Measurements from ENCODE around the gene MYO5A.
"Not testable (repeated sequence)": the region's sequence is repeated elsewhere in the genome, so short reads cannot be mapped to it uniquely, and the experiment has no call there.

Gene MYO5A

GRCh38 chr15:52439042-52439441, 89.6 kb downstream of the MYO5A start:
- not testable (repeated sequence) for H3K36me3 ChIP-seq (ENCODE audit: control insufficient read depth in 2 of 2, insufficient read depth in 2 of 2, low read length in 2 of 2); H3K27me3 ChIP-seq (ENCODE audit: control insufficient read depth in 1 of 2, insufficient read depth in 2 of 2, low read length in 2 of 2); H3K27ac ChIP-seq (ENCODE audit: low read length); H3K4me1 ChIP-seq (ENCODE audit: control insufficient read depth, insufficient read depth, low read length); H3K4me3 ChIP-seq (ENCODE audit: low read length in 2 of 2); H3K9me3 ChIP-seq (ENCODE audit: control insufficient read depth in 2 of 2, low read length in 2 of 2); H3K9ac ChIP-seq (ENCODE audit: low read length in 2 of 2)

- no peak overlapping the region for H3K4me3 ChIP-seq (ENCODE audit: low read length in 2 of 2)
- no peak overlapping the region for H3K27ac ChIP-seq (ENCODE audit: low read length)
Observed at GRCh38 chr15:52438047-52438446, 90.6 kb downstream of the MYO5A start.

GRCh38 chr15:52437646-52438045, 91.0 kb downstream of the MYO5A start:
- no peak overlapping the region for H3K9ac ChIP-seq (ENCODE audit: low read length in 2 of 2)
- H3K36me3 ChIP-seq (ENCODE audit: control insufficient read depth in 2 of 2, insufficient read depth in 2 of 2, low read length in 2 of 2) = no peaks in the 10 kb centered on the region
- H3K4me3 ChIP-seq (ENCODE audit: low read length in 2 of 2) = no peak overlapping the region
- H3K27me3 ChIP-seq (ENCODE audit: control insufficient read depth in 1 of 2, insufficient read depth in 2 of 2, low read length in 2 of 2) = no peaks in the 10 kb centered on the region
- H3K4me1 ChIP-seq (ENCODE audit: control insufficient read depth, insufficient read depth, low read length) = peaks cover 3% of the 10 kb centered on the region
- no peaks in the 10 kb centered on the region for H3K9me3 ChIP-seq (ENCODE audit: control insufficient read depth in 2 of 2, low read length in 2 of 2)
- no peak overlapping the region for H3K27ac ChIP-seq (ENCODE audit: low read length)

More at GRCh38 chr15:52438047-52438446, 90.6 kb downstream of the MYO5A start:
- peaks cover 3% of the 10 kb centered on the region for H3K4me1 ChIP-seq (ENCODE audit: control insufficient read depth, insufficient read depth, low read length)
- no peaks in the 10 kb centered on the region for H3K36me3 ChIP-seq (ENCODE audit: control insufficient read depth in 2 of 2, insufficient read depth in 2 of 2, low read length in 2 of 2)
- no peaks in the 10 kb centered on the region for H3K9me3 ChIP-seq (ENCODE audit: control insufficient read depth in 2 of 2, low read length in 2 of 2)
- H3K27me3 ChIP-seq (ENCODE audit: control insufficient read depth in 1 of 2, insufficient read depth in 2 of 2, low read length in 2 of 2) = no peaks in the 10 kb centered on the region
- H3K9ac ChIP-seq (ENCODE audit: low read length in 2 of 2) = no peak overlapping the region

GRCh38 chr15:52436981-52437380, 91.7 kb downstream of the MYO5A start:
- Histone ChIP-seq H3K9me3 (ENCODE audit: control insufficient read depth in 2 of 2, low read length in 2 of 2) (no peaks in the 10 kb centered on the region), H3K27me3 (ENCODE audit: control insufficient read depth in 1 of 2, insufficient read depth in 2 of 2, low read length in 2 of 2) (no peaks in the 10 kb centered on the region), H3K9ac (ENCODE audit: low read length in 2 of 2) (no peak overlapping the region), H3K36me3 (ENCODE audit: control insufficient read depth in 2 of 2, insufficient read depth in 2 of 2, low read length in 2 of 2) (no peaks in the 10 kb centered on the region), H3K4me1 (ENCODE audit: control insufficient read depth, insufficient read depth, low read length) (peaks cover 3% of the 10 kb centered on the region), H3K4me3 (ENCODE audit: low read length in 2 of 2) (no peak overlapping the region), H3K27ac (ENCODE audit: low read length) (no peak overlapping the region)

GRCh38 chr15:52434885-52435284, 93.8 kb downstream of the MYO5A start:
- no peaks in the 10 kb centered on the region for H3K36me3 ChIP-seq (ENCODE audit: control insufficient read depth in 2 of 2, insufficient read depth in 2 of 2, low read length in 2 of 2)
- H3K9ac ChIP-seq (ENCODE audit: low read length in 2 of 2) = no peak overlapping the region
- no peaks in the 10 kb centered on the region for H3K9me3 ChIP-seq (ENCODE audit: control insufficient read depth in 2 of 2, low read length in 2 of 2)
- H3K4me3 ChIP-seq (ENCODE audit: low read length in 2 of 2) = no peak overlapping the region
- H3K27me3 ChIP-seq (ENCODE audit: control insufficient read depth in 1 of 2, insufficient read depth in 2 of 2, low read length in 2 of 2) = no peaks in the 10 kb centered on the region
- H3K4me1 ChIP-seq (ENCODE audit: control insufficient read depth, insufficient read depth, low read length) = peaks cover 3% of the 10 kb centered on the region
- H3K27ac ChIP-seq (ENCODE audit: low read length) = no peak overlapping the region

GRCh38 chr15:52428297-52428696, 100.4 kb downstream of the MYO5A start:
- H3K27ac ChIP-seq (ENCODE audit: low read length) = no peak overlapping the region
- no peaks in the 10 kb centered on the region for H3K4me1 ChIP-seq (ENCODE audit: control insufficient read depth, insufficient read depth, low read length)
- no peaks in the 10 kb centered on the region for H3K9me3 ChIP-seq (ENCODE audit: control insufficient read depth in 2 of 2, low read length in 2 of 2)
- H3K9ac ChIP-seq (ENCODE audit: low read length in 2 of 2) = no peak overlapping the region
- no peak overlapping the region for H3K4me3 ChIP-seq (ENCODE audit: low read length in 2 of 2)
- H3K36me3 ChIP-seq (ENCODE audit: control insufficient read depth in 2 of 2, insufficient read depth in 2 of 2, low read length in 2 of 2) = peaks cover 0 to 3% of the 10 kb centered on the region in 2 donors
- no peaks in the 10 kb centered on the region for H3K27me3 ChIP-seq (ENCODE audit: control insufficient read depth in 1 of 2, insufficient read depth in 2 of 2, low read length in 2 of 2)

GRCh38 chr15:52427804-52428203, 100.9 kb downstream of the MYO5A start:
- Histone ChIP-seq H3K9ac (ENCODE audit: low read length in 2 of 2) (no peak overlapping the region), H3K27ac (ENCODE audit: low read length) (no peak overlapping the region), H3K4me3 (ENCODE audit: low read length in 2 of 2) (no peak overlapping the region), H3K36me3 (ENCODE audit: control insufficient read depth in 2 of 2, insufficient read depth in 2 of 2, low read length in 2 of 2) (peaks cover 0 to 3% of the 10 kb centered on the region in 2 donors), H3K27me3 (ENCODE audit: control insufficient read depth in 1 of 2, insufficient read depth in 2 of 2, low read length in 2 of 2) (no peaks in the 10 kb centered on the region), H3K9me3 (ENCODE audit: control insufficient read depth in 2 of 2, low read length in 2 of 2) (no peaks in the 10 kb centered on the region), H3K4me1 (ENCODE audit: control insufficient read depth, insufficient read depth, low read length) (no peaks in the 10 kb centered on the region)

- Histone ChIP-seq H3K27me3 (ENCODE audit: control insufficient read depth in 1 of 2, insufficient read depth in 2 of 2, low read length in 2 of 2) (no peaks in the 10 kb centered on the region), H3K9me3 (ENCODE audit: control insufficient read depth in 2 of 2, low read length in 2 of 2) (no peaks in the 10 kb centered on the region), H3K36me3 (ENCODE audit: control insufficient read depth in 2 of 2, insufficient read depth in 2 of 2, low read length in 2 of 2) (peaks cover 0 to 3% of the 10 kb centered on the region in 2 donors), H3K4me3 (ENCODE audit: low read length in 2 of 2) (no peak overlapping the region), H3K9ac (ENCODE audit: low read length in 2 of 2) (no peak overlapping the region), H3K27ac (ENCODE audit: low read length) (no peak overlapping the region), H3K4me1 (ENCODE audit: control insufficient read depth, insufficient read depth, low read length) (no peaks in the 10 kb centered on the region)
Observed at GRCh38 chr15:52424856-52425431, 103.7 kb downstream of the MYO5A start.

GRCh38 chr15:52423852-52424251, 104.8 kb downstream of the MYO5A start:
- Histone ChIP-seq H3K4me1 (ENCODE audit: control insufficient read depth, insufficient read depth, low read length) (no peaks in the 10 kb centered on the region), H3K27ac (ENCODE audit: low read length) (no peak overlapping the region), H3K9ac (ENCODE audit: low read length in 2 of 2) (no peak overlapping the region), H3K4me3 (ENCODE audit: low read length in 2 of 2) (no peak overlapping the region), H3K27me3 (ENCODE audit: control insufficient read depth in 1 of 2, insufficient read depth in 2 of 2, low read length in 2 of 2) (no peaks in the 10 kb centered on the region), H3K36me3 (ENCODE audit: control insufficient read depth in 2 of 2, insufficient read depth in 2 of 2, low read length in 2 of 2) (peaks cover 0 to 3% of the 10 kb centered on the region in 2 donors), H3K9me3 (ENCODE audit: control insufficient read depth in 2 of 2, low read length in 2 of 2) (no peaks in the 10 kb centered on the region)

- Histone ChIP-seq H3K36me3 (ENCODE audit: control insufficient read depth in 2 of 2, insufficient read depth in 2 of 2, low read length in 2 of 2) (peaks cover 0 to 3% of the 10 kb centered on the region in 2 donors), H3K9me3 (ENCODE audit: control insufficient read depth in 2 of 2, low read length in 2 of 2) (no peaks in the 10 kb centered on the region), H3K27ac (ENCODE audit: low read length) (no peak overlapping the region), H3K4me3 (ENCODE audit: low read length in 2 of 2) (no peak overlapping the region), H3K27me3 (ENCODE audit: control insufficient read depth in 1 of 2, insufficient read depth in 2 of 2, low read length in 2 of 2) (no peaks in the 10 kb centered on the region), H3K9ac (ENCODE audit: low read length in 2 of 2) (no peak overlapping the region), H3K4me1 (ENCODE audit: control insufficient read depth, insufficient read depth, low read length) (no peaks in the 10 kb centered on the region)
Observed at GRCh38 chr15:52422001-52422400, 106.7 kb downstream of the MYO5A start.

GRCh38 chr15:52421029-52421428, 107.7 kb downstream of the MYO5A start:
- H3K4me3 ChIP-seq (ENCODE audit: low read length in 2 of 2) = no peak overlapping the region

More at GRCh38 chr15:52421029-52421428, 107.7 kb downstream of the MYO5A start:
- Histone ChIP-seq H3K36me3 (ENCODE audit: control insufficient read depth in 2 of 2, insufficient read depth in 2 of 2, low read length in 2 of 2) (peaks cover 0 to 3% of the 10 kb centered on the region in 2 donors), H3K9ac (ENCODE audit: low read length in 2 of 2) (no peak overlapping the region), H3K27ac (ENCODE audit: low read length) (no peak overlapping the region), H3K27me3 (ENCODE audit: control insufficient read depth in 1 of 2, insufficient read depth in 2 of 2, low read length in 2 of 2) (no peaks in the 10 kb centered on the region), H3K9me3 (ENCODE audit: control insufficient read depth in 2 of 2, low read length in 2 of 2) (no peaks in the 10 kb centered on the region), H3K4me1 (ENCODE audit: control insufficient read depth, insufficient read depth, low read length) (no peaks in the 10 kb centered on the region)
